HG03095 (cell line): ENCODE data around the gene STAMBP.
"Not testable (repeated sequence)": the region's sequence is repeated elsewhere in the genome, so short reads cannot be mapped to it uniquely, and the experiment has no call there.

Experiments used
- ATAC-seq: cut with Tn5 transposase; IDR thresholded peaks from one replicate; pipeline ENCODE4 v1.9.1; 2021; ENCODE audit warnings: moderate library complexity; ENCODE audit not compliant: unreplicated experiment

STAMBP gene

GRCh38 chr2:73885406-73885805 is 56.6 kb downstream of the STAMBP start:
- ATAC-seq = no peak

- no peak for ATAC-seq
Observed at GRCh38 chr2:73886357-73886756, 57.6 kb downstream of the STAMBP start.

GRCh38 chr2:73887596-73888353 is 59.0 kb downstream of the STAMBP start:
- not testable (repeated sequence) for ATAC-seq

- ATAC-seq = no peak
Observed at GRCh38 chr2:73888388-73888787, 59.6 kb downstream of the STAMBP start.

- no peak for ATAC-seq
Observed at GRCh38 chr2:73889206-73889605, 60.4 kb downstream of the STAMBP start.

- ATAC-seq = no peak
Observed at GRCh38 chr2:73890301-73891092, 61.7 kb downstream of the STAMBP start.

GRCh38 chr2:73891276-73891901 is 62.6 kb downstream of the STAMBP start:
- ATAC-seq = no peak

- no peak for ATAC-seq
Observed at GRCh38 chr2:73892631-73893329, 64.0 kb downstream of the STAMBP start, which contains the start of gene ACTG2. TSS of gene ACTG2 (plus strand) at chr2:73893008. CDS start at chr2:73901312, 8,304 bp downstream.

- no peak for ATAC-seq
Observed at GRCh38 chr2:73893764-73894474, 65.2 kb downstream of the STAMBP start.

- ATAC-seq = no peak
Observed at GRCh38 chr2:73894475-73894850, 65.7 kb downstream of the STAMBP start.

GRCh38 chr2:73894877-73895276 is 66.1 kb downstream of the STAMBP start:
- ATAC-seq = no peak

- no peak for ATAC-seq
Observed at GRCh38 chr2:73895473-73895872, 66.7 kb downstream of the STAMBP start.

GRCh38 chr2:73896362-73897239 is 67.8 kb downstream of the STAMBP start:
- ATAC-seq = no peak

GRCh38 chr2:73897240-73897583 is 68.5 kb downstream of the STAMBP start:
- ATAC-seq = no peak

- ATAC-seq = no peak
Observed at GRCh38 chr2:73897934-73898333, 69.2 kb downstream of the STAMBP start.

GRCh38 chr2:73899801-73900336 is 71.1 kb downstream of the STAMBP start:
- no peak for ATAC-seq

- ATAC-seq = no peak
Observed at GRCh38 chr2:73901143-73901542, 72.4 kb downstream of the STAMBP start.

GRCh38 chr2:73902284-73902683 is 73.5 kb downstream of the STAMBP start:
- ATAC-seq = no peak

- no peak for ATAC-seq
Observed at GRCh38 chr2:73903313-73903712, 74.6 kb downstream of the STAMBP start.
